Activated CD4-positive, alpha-beta T cell treated with anti-CD3 and anti-CD28 coated beads, Interleukin-2, amount 10 ng/mL, durations not matched to agents 7 days and 5 days (primary cell): ENCODE measurements around the gene NKAIN4. TPM values are rescaled to one million over a fixed set of nuclear protein-coding genes. Genes with fewer than 3 reads are reported as not detected.

Source experiments
- CTCF ChIA-PET: fragments of 350-600 bp; sonication (Branson Sonifier 250); formaldehyde crosslinking; loops from one replicate; lab custom pipeline; 2021; ENCODE audit warnings: antibody characterized with exemption; lab: Charles Lee
- POLR2A ChIA-PET: fragments of 350-600 bp; sonication (Branson Sonifier 250); formaldehyde crosslinking; loops from one replicate; lab custom pipeline; 2021; ENCODE audit warnings: antibody characterized with exemption; lab: Charles Lee
- DNase-seq: peaks from one replicate; pipeline ENCODE4 v3.0.0-alpha.2; 2020
- H3K27ac Mint-ChIP-seq: one replicate; pipeline ENCODE4 v1.8.0; 2021; ENCODE audit warnings: mild to moderate bottlenecking, moderate library complexity, mixed read lengths
- H3K27me3 Mint-ChIP-seq: one replicate; pipeline ENCODE4 v1.8.0; 2021; ENCODE audit warnings: mixed read lengths
- H3K36me3 Mint-ChIP-seq: one replicate; pipeline ENCODE4 v1.8.0; 2021; ENCODE audit warnings: low read depth, mixed read lengths
- H3K4me1 Mint-ChIP-seq: one replicate; pipeline ENCODE4 v1.8.0; 2021; ENCODE audit warnings: mixed read lengths
- H3K4me3 Mint-ChIP-seq: one replicate; pipeline ENCODE4 v1.8.0; 2021; ENCODE audit warnings: mild to moderate bottlenecking, moderate library complexity, mixed read lengths
- H3K9me3 Mint-ChIP-seq: one replicate; pipeline ENCODE4 v1.8.0; 2021; ENCODE audit warnings: mixed read lengths
- total RNA-seq, 2 experiments: library from RNA; stranded (reverse); gene quantifications; one replicate each; pipeline ENCODE4 v1.2.3, GENCODE V29; 2021

NKAIN4 gene
- total RNA-seq, 2 experiments from 2014 or later = not detected

- no peaks in the 10 kb centered on the region for H3K9me3 Mint-ChIP-seq
- DNase-seq = no peak
- CTCF ChIA-PET = no interaction called here
- no peaks in the 10 kb centered on the region for H3K27me3 Mint-ChIP-seq
- peaks cover 4% of the 10 kb centered on the region for H3K4me1 Mint-ChIP-seq
- peaks cover 7% of the 10 kb centered on the region for H3K36me3 Mint-ChIP-seq
- H3K4me3 Mint-ChIP-seq = no peak overlapping the region
- H3K27ac Mint-ChIP-seq = peak overlapping the region; percentile 25
- POLR2A ChIA-PET = no interaction called here
Observed at GRCh38 chr20:63285636-63286615, 31.7 kb upstream of the NKAIN4 start.

DNA sequence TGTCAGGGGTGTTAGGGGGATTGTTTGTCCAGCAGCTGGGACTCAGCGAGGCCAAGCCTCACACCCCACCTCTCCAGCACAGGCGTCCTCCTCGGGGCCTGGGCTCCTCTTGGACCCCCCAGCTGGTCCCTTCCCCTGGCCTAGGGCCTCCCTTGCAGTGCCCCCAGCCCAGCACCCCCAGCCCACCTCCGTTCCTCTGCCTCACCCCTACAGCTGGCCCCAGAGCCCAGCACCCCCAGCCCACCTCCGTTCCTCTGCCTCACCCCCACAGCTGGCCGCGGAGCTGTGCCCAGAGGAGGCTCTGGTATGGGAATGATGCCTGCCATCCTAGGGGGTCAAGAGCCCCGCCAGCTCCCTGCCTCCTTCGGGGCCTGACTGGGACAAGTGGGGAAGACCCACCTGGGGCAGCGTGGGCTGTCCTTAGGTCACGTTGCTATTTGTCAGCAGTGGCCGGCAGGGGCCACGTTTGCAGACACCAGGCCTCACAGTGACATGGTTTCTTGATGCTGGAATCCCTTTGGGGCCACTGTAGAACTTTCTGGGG, 30.8 kb upstream of the NKAIN4 start:
- no peaks in the 10 kb centered on the region for H3K27me3 Mint-ChIP-seq
- CTCF ChIA-PET = no interaction called here
- no peaks in the 10 kb centered on the region for H3K9me3 Mint-ChIP-seq
- DNase-seq = no peak
- peaks cover 7% of the 10 kb centered on the region for H3K36me3 Mint-ChIP-seq
- peaks cover 4% of the 10 kb centered on the region for H3K4me1 Mint-ChIP-seq
- POLR2A ChIA-PET = no interaction called here
- H3K27ac Mint-ChIP-seq = peak overlapping the region; percentile 78
- peak overlapping the region; percentile 73 for H3K4me3 Mint-ChIP-seq

DNA sequence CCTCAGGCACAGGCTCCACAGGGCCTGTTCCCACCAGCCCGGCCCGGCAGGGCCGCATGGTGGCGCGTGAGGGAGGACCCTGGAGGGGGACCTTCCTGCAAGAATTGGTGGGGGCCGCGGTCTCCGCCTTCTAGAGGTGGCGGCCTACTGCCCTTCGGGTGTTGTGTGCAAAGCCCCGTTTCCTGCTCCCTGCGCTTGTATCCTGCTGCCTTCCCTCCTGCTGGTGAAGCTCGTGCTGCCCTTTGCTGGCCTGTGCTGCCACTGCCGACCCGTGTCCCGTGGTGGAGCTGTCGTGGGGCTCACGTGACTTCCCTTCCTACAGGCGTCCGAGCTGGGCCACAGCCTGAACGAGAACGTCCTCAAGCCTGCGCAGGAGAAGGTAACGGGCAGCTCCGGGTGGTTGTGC, 30.3 kb upstream of the NKAIN4 start:
- DNase-seq = no peak
- ChIA-PET POLR2A (no interaction called here), CTCF (no interaction called here)
- Mint-ChIP-seq H3K36me3 (peaks cover 7% of the 10 kb centered on the region), H3K4me3 (peak overlapping the region; percentile 73), H3K27ac (peak overlapping the region; percentile 78), H3K27me3 (no peaks in the 10 kb centered on the region), H3K9me3 (no peaks in the 10 kb centered on the region), H3K4me1 (peaks cover 4% of the 10 kb centered on the region)

GRCh38 chr20:63284083-63284440, 29.8 kb upstream of the NKAIN4 start:
- peak; percentile 32 for DNase-seq
- H3K27me3 Mint-ChIP-seq = no peaks in the 10 kb centered on the region
- peak overlapping the region; percentile 65 for H3K4me3 Mint-ChIP-seq
- POLR2A ChIA-PET = no interaction called here
- H3K36me3 Mint-ChIP-seq = peaks cover 7% of the 10 kb centered on the region
- H3K9me3 Mint-ChIP-seq = no peaks in the 10 kb centered on the region
- CTCF ChIA-PET = no interaction called here
- peaks cover 4% of the 10 kb centered on the region for H3K4me1 Mint-ChIP-seq
- H3K27ac Mint-ChIP-seq = peak overlapping the region; percentile 83

DNA sequence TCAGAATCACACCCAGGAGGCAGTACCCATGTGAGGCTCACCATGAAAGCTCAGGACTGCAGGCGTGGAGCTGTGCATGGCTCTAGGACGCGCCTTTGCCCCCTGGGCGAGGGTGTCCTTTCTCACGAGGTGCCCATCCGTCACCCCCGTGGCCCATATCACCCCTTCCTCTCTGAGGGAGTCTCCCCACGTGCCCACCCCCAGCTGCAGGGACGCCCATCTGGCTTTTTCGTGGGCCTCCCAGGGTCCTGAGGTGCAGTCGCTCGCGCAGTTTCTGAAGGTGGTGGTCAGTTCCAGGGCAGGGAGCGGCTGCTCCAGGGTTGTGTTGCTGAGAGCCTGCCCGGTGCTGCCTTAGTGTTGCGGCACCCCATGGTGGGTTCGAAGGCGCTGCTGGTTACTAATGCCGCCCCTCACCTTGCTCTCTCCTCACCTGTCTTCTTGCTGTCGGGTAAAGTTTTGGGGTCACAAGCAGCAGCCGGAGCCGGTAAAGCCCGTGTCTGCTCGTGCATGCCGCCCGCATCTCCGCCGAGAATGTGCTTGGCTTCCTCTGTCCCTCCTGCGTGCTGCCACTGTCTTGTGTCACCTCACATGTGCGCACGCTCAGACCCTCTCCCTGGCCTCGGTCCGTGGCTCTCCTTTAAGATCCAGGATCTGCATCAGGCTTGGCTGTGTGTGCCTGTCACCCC, 29.3 kb upstream of the NKAIN4 start:
- Mint-ChIP-seq H3K27ac (peak overlapping the region; percentile 83), H3K9me3 (no peaks in the 10 kb centered on the region), H3K36me3 (peaks cover 4% of the 10 kb centered on the region), H3K4me1 (peaks cover 4% of the 10 kb centered on the region), H3K4me3 (peak overlapping the region; percentile 65), H3K27me3 (no peaks in the 10 kb centered on the region)
- ChIA-PET CTCF (no interaction called here), POLR2A (no interaction called here)
- no peak for DNase-seq

GRCh38 chr20:63282946-63283345, 28.7 kb upstream of the NKAIN4 start:
- H3K4me3 Mint-ChIP-seq = no peak overlapping the region
- no peaks in the 10 kb centered on the region for H3K27me3 Mint-ChIP-seq
- ChIA-PET POLR2A (interaction anchor here (0.6 kb wide), 1 partner anchor 1325 kb away, joined by 3 read pairs; no protein-coding TSS in a partner anchor), CTCF (no interaction called here)
- peaks cover 4% of the 10 kb centered on the region for H3K4me1 Mint-ChIP-seq
- H3K36me3 Mint-ChIP-seq = peaks cover 4% of the 10 kb centered on the region
- H3K27ac Mint-ChIP-seq = no peak overlapping the region
- DNase-seq = no peak
- no peaks in the 10 kb centered on the region for H3K9me3 Mint-ChIP-seq

- no peaks in the 10 kb centered on the region for H3K27me3 Mint-ChIP-seq
- peaks cover 4% of the 10 kb centered on the region for H3K4me1 Mint-ChIP-seq
- CTCF ChIA-PET = interaction anchor here (1.2 kb wide), 1 partner anchor 9 kb away, joined by 4 read pairs; no protein-coding TSS in a partner anchor
- no peak overlapping the region for H3K27ac Mint-ChIP-seq
- H3K36me3 Mint-ChIP-seq = peaks cover 4% of the 10 kb centered on the region
- H3K4me3 Mint-ChIP-seq = no peak overlapping the region
- no peak for DNase-seq
- H3K9me3 Mint-ChIP-seq = no peaks in the 10 kb centered on the region
- POLR2A ChIA-PET = interaction anchor here (0.6 kb wide), 1 partner anchor 1324 kb away, joined by 3 read pairs; no protein-coding TSS in a partner anchor
Observed at GRCh38 chr20:63281742-63282665, 27.7 kb upstream of the NKAIN4 start.

- Mint-ChIP-seq H3K27ac (peak overlapping the region; percentile 41), H3K4me3 (no peak overlapping the region), H3K36me3 (peaks cover 6% of the 10 kb centered on the region), H3K27me3 (no peaks in the 10 kb centered on the region), H3K9me3 (no peaks in the 10 kb centered on the region), H3K4me1 (peaks cover 6% of the 10 kb centered on the region)
- ChIA-PET POLR2A (no interaction called here), CTCF (interaction anchor here (1.1 to 1.2 kb wide), 2 partner anchors 10 to 58 kb away, joined by 3 to 4 read pairs; no protein-coding TSS in a partner anchor)
- DNase-seq = no peak
Observed at GRCh38 chr20:63280929-63281545, 26.8 kb upstream of the NKAIN4 start.

DNA sequence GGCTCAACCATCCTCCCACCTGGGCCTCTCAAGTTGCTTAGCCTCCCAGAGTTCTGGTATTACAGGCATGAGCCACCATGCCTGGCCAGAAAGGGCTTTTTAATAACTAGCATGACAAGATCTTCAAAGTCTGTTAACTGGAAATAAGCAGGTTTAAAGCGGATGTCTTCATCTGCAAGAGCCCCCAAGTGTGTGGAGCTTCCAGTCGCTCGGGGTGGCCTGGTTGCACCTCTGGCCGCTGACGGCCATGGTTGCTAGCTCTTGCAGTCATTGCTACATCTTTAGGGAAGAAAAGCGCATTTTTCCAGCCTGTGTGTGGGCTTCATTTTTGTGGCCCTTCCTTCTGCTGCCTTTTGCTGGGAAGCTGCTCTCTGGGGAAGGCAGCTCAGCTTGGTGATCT, 26.1 kb upstream of the NKAIN4 start:
- POLR2A ChIA-PET = no interaction called here
- Mint-ChIP-seq H3K27ac (peak overlapping the region; percentile 41), H3K36me3 (peaks cover 6% of the 10 kb centered on the region), H3K4me3 (no peak overlapping the region), H3K9me3 (no peaks in the 10 kb centered on the region), H3K27me3 (no peaks in the 10 kb centered on the region), H3K4me1 (peaks cover 7% of the 10 kb centered on the region)
- CTCF ChIA-PET = interaction anchor here (0.6 to 1.1 kb wide), 3 partner anchors 56 to 340 kb away, joined by 3 read pairs; no protein-coding TSS in a partner anchor
- no peak for DNase-seq

GRCh38 chr20:63279931-63280330, 25.7 kb upstream of the NKAIN4 start:
- DNase-seq = no peak
- Mint-ChIP-seq H3K27ac (no peak overlapping the region), H3K4me3 (no peak overlapping the region), H3K4me1 (peaks cover 11% of the 10 kb centered on the region), H3K36me3 (peaks cover 6% of the 10 kb centered on the region), H3K9me3 (no peaks in the 10 kb centered on the region), H3K27me3 (no peaks in the 10 kb centered on the region)
- ChIA-PET CTCF (interaction anchor here (0.6 to 1.1 kb wide), 3 partner anchors 56 to 340 kb away, joined by 3 read pairs; no protein-coding TSS in a partner anchor), POLR2A (no interaction called here)

- peaks cover 18% of the 10 kb centered on the region for H3K4me1 Mint-ChIP-seq
- CTCF ChIA-PET = no interaction called here
Observed at GRCh38 chr20:63278661-63279060, 24.4 kb upstream of the NKAIN4 start.

More at GRCh38 chr20:63278661-63279060, 24.4 kb upstream of the NKAIN4 start:
- Mint-ChIP-seq H3K9me3 (no peaks in the 10 kb centered on the region), H3K27me3 (no peaks in the 10 kb centered on the region), H3K4me3 (no peak overlapping the region), H3K36me3 (peaks cover 4% of the 10 kb centered on the region), H3K27ac (peak overlapping the region; percentile 46)
- POLR2A ChIA-PET = no interaction called here
- DNase-seq = no peak
